H54 (cell line): ENCODE measurements around the gene PCYT2.

Experiments
- DNase-seq: peaks from one replicate; pipeline ENCODE4 v3.0.0; 2011; ENCODE audit warnings: low spot score, mixed read lengths; ENCODE audit not compliant: insufficient read length
- FAIRE-seq: peaks from 3 replicates; lab custom pipeline; 2011; peaks lifted over from hg19 to GRCh38; lab: Jason Lieb, UNC
- POLR2A ChIP-seq: IDR thresholded peaks from 2 replicates; pipeline ENCODE4 v1.6.1; 2011; ENCODE audit warnings: low read depth, mild to moderate bottlenecking, low read length

The PCYT2 gene

DNA sequence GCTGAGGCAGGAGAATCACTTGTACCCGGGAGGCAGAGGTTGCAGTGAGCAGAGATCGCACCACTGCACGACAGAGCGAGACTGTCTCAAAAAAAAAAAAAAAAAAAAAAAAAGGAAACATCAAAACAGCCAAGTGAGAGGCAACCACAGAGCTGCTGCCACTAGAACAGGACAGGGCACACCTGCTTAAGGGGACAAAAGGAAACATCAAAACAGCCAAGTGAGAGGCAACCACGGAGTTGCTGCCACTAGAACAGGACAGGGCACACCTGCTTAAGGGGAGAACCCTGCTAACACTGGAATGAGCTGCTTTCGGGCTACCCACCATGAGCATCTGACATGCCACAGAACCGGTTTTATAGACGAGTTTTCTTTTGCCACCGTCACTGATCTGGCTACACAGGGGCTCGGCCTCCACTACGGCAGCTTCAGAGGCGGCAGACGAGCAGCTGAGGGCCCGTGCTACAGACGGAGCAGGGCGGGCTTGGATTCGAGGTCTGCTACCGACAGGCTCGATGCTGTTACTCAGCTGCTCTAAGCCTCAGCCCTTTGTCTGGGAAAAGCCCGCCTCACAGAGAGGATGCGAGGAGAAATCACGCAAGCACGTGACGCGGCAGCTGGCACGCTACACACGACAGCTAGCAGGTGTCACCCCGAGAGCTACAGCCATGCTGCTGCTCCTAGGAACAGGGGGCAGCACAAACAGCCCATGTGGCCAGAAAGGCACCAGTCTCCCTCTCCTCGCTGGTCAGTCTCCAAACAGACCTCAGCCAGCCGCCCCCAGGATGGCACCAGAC, 52.8 kb downstream of the PCYT2 start:
- no peak for FAIRE-seq
- DNase-seq: no peak
- TF ChIP-seq POLR2A: no peak

DNA sequence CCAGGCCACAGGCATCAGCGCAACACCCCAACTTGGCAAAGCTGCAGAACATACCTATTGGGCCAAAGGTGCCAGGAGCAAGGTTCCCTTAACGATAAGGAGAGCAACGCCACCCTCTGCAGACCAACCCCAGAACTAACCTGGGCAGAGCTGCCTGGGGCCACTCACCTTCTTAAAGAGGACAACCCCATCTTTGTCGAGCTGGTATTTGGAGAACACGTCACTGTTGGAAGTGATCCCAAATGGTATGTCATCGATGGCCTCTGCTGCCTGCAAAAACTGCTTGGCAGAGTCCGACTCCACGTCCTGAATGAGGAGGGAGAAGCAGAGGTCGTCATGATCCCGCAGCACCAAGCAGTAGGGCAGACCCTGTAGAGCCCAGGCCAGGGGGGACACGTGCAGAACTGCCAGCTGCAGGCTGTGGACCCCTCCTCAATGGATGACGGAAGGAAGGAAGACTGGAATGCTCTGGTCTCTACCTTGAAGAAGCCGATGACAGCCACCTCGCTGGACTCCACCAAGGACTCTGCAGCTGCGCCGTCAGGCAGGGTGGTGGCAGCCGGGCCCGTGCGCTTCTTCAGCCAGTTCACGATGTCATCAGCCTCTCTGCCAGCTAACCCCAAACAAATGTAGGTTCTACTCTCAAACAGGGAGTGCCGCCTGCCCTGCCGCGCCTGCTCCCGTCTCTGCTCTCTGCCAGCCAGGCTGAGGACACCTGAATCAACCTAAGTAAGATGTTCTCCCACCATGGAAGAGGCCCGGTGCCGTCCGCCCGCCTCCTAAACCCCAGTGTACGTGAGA, 56.0 kb downstream of the PCYT2 start:
- no peak for TF ChIP-seq POLR2A
- FAIRE-seq (no peak), DNase-seq (no peak)

DNA sequence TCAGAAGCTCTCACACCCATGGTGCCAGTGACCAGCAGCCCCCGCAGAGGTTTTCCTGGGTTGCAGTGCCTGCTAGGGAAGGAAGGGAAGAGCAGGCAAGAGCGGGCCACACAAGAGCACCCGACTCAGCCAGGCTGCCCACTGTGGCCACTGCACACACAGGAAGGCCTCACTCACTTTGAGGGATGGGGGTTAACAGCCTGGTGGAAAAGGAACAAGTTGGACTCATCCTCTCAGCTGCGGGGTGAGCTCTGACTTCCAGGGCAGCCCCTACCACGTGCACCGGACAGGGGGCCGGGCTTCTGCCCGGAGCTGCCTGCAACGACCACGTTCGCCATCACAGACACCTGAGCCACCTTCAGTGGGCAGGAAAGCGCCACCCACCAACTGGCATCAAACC, 59.0 kb downstream of the PCYT2 start:
- FAIRE-seq (no peak), DNase-seq (no peak)
- no peak for TF ChIP-seq POLR2A

DNA sequence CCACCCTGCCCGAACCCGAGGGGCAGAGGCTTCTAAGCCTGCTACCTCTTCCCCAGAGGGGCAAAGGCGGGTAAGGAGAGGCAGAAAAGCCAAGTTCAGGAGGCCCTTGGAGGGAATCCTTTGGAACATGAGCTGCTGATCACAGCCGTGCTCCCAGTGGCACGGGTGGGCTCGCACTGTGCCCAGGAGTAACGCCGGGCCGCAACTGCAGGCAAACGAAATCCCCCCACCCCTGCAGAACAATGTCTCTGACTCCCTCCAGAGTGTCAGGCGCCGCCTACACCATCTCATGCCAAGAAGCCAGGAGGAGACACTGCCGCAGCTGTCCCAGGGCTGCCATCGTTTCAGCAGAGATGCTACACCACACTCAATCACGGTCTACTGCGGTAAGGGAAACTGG, 59.8 kb downstream of the PCYT2 start:
- TF ChIP-seq POLR2A: no peak
- no peak for FAIRE-seq
- no peak for DNase-seq
